C4-2B (cell line): ENCODE results near the gene KDM2A.

Experiments used
- CTCF ChIP-seq: fragments of 450-650 bp; conservative IDR thresholded peaks from 2 replicates; pipeline ENCODE4 v1.5.1; 2017; ENCODE audit warnings: mild to moderate bottlenecking
- ZFX ChIP-seq: fragments of 450-650 bp; IDR thresholded peaks from 2 replicates; pipeline ENCODE4 v1.6.1; 2017

GRCh38 chr11:67072295-67072694, 46.8 kb upstream of the KDM2A start:
- TF ChIP-seq CTCF = no peak
- TF ChIP-seq ZFX = no peak
